ENCODE results near the gene EMC8. TPM values are rescaled to one million over a fixed set of nuclear protein-coding genes. Genes with fewer than 3 reads are reported as not detected.

EMC8 gene
- total and polyA plus RNA-seq, 8 donors, result 1.8 to 38.8 (median 16.4) TPM

DNA sequence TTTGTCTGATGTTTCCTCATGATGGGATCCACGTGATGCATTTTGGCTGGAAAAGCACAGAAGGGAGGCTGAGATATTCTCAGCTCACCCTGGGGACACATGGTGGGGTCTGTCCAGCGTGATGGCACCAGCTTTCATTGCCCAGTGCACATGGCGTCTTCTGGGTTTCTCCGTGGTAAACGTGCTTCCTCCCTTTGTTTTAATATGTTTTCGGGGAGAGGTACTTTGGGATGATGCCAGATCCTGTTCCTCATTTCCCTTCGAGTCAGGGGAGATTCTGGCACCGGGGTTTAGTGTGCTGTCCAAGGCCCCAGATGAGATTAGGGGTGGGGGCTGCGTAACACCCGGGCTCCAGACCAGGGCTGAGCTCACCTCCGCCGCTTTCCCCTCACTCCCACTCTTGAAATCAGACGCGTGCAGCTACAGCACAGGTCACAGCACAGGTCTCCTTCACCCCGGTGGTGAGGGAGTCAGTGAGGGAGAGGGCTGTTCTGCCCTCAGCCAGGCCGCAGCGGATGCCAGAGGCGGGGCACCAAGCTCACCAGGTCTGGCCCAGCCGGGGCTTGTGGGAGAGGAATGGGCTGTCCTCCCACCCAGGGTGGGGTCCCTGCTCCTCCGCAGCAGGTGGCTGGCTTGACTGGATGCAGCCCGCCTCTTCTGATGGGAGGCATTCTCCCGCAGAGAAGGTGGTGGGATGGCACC lies 34.0 kb upstream of the EMC8 start:
- Histone ChIP-seq H3K4me1 (peaks cover 0 to 8% (median 4%) of the 10 kb centered on the region in 4 donors), H3K27me3 (peaks cover 0 to 75% (median 0%) of the 10 kb centered on the region in 3 donors), H3K36me3 (no peaks in the 10 kb centered on the region), H3K27ac (no peak overlapping the region), H3K9me3 (no peaks in the 10 kb centered on the region), H3K4me3 (no peak overlapping the region)
- peak in 1 of 2 donors; percentile 41 for DNase-seq
- 68 to 81% (median 73%) methylated on average over 19 to 22 of the region's 22 CpGs for WGBS, 5 donors
- TF ChIP-seq POLR2A (IDR thresholded peaks at IDR 0.05) (no peak), EP300 (IDR thresholded peaks at IDR 0.05) (no peak), CTCF (IDR thresholded peaks at IDR 0.05) (no peak), POLR2AphosphoS5 (IDR thresholded peaks at IDR 0.05) (no peak)
- intact Hi-C loops (cut with DNase I; ENCODE audit: low total_unique reads), result no loop called here

DNA sequence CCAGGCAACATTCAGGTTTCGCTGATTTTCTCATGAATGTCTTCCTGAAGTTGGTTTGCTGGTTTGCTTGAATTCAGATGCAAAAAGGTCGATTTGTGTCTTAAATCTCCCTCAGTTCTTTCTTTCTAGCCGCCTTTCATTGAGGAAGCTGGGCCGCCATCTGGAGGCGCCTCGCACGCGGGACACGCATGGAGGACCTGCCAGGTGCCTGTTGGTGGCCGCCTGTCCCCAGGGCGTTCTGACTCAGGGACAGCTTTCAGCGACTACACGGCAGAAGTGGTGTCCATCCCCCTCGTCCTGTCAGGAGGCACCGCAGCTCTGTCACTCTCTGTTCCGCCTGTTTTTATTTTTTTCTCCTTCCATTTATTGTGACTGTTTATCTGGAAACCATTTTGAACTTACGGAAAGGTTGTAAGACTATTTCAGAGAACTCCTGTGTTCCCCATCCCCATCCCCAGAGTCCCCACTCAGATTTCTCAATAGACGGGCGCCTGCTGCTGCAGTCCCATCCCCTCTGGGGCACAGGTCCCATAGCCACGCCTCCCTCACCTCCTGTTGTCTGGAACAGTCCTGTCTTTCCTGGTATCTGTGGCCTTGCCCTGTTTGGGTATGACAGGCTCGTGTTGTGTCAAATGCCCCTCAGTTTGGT lies 33.4 kb upstream of the EMC8 start:
- 84 to 88% (median 87%) methylated on average over 21 of the region's 21 CpGs for WGBS, 5 donors
- Histone ChIP-seq H3K27me3 (peaks cover 0 to 69% (median 0%) of the 10 kb centered on the region in 3 donors), H3K36me3 (no peaks in the 10 kb centered on the region), H3K4me3 (no peak overlapping the region), H3K4me1 (peaks cover 0 to 14% (median 4%) of the 10 kb centered on the region in 4 donors), H3K9me3 (no peaks in the 10 kb centered on the region), H3K27ac (no peak overlapping the region)
- TF ChIP-seq EP300 (IDR thresholded peaks at IDR 0.05), result no peak
- no peak for TF ChIP-seq CTCF (IDR thresholded peaks at IDR 0.05)
- no peak for TF ChIP-seq POLR2AphosphoS5 (IDR thresholded peaks at IDR 0.05)
- TF ChIP-seq POLR2A (IDR thresholded peaks at IDR 0.05), result no peak
- DNase-seq, result no peak
- intact Hi-C loops (cut with DNase I; ENCODE audit: low total_unique reads), result no loop called here

GRCh38 chr16:85830821-85831220 lies 31.5 kb upstream of the EMC8 start:
- no peak for DNase-seq
- intact Hi-C loops (cut with DNase I; ENCODE audit: low total_unique reads), result no loop called here
- Histone ChIP-seq H3K36me3 (no peaks in the 10 kb centered on the region), H3K4me1 (peaks cover 0 to 14% (median 4%) of the 10 kb centered on the region in 4 donors), H3K27ac (no peak overlapping the region), H3K4me3 (no peak overlapping the region), H3K9me3 (no peaks in the 10 kb centered on the region), H3K27me3 (peaks cover 0 to 50% (median 0%) of the 10 kb centered on the region in 3 donors)
- TF ChIP-seq POLR2AphosphoS5 (IDR thresholded peaks at IDR 0.05), result no peak
- no peak for TF ChIP-seq CTCF (IDR thresholded peaks at IDR 0.05)
- TF ChIP-seq POLR2A (IDR thresholded peaks at IDR 0.05), result no peak
- TF ChIP-seq EP300 (IDR thresholded peaks at IDR 0.05), result no peak
- 81 to 90% (median 86%) methylated on average over 9 of the region's 9 CpGs for WGBS, 5 donors

GRCh38 chr16:85829751-85830445 lies 30.6 kb upstream of the EMC8 start:
- no peak overlapping the region for H3K4me3 ChIP-seq
- H3K36me3 ChIP-seq, result no peaks in the 10 kb centered on the region
- no peak for TF ChIP-seq POLR2A (IDR thresholded peaks at IDR 0.05)
- no peak overlapping the region for H3K27ac ChIP-seq
- H3K4me1 ChIP-seq, result peaks cover 0 to 10% (median 4%) of the 10 kb centered on the region in 4 donors
- H3K9me3 ChIP-seq, result no peaks in the 10 kb centered on the region
- WGBS, 5 donors, result 62 to 80% (median 69%) methylated on average over 14 to 24 of the region's 24 CpGs
- no peak for DNase-seq
- peaks cover 0 to 41% (median 0%) of the 10 kb centered on the region in 3 donors for H3K27me3 ChIP-seq
- intact Hi-C loops (cut with DNase I; ENCODE audit: low total_unique reads), result loop anchor here (10.0 kb wide), 1 partner anchor 695 kb away; no protein-coding TSS in a partner anchor

Measured in stomach (tissue), 9 donors.